ENCODE results near the gene IQCE.
"Not testable (repeated sequence)": the region's sequence is repeated elsewhere in the genome, so short reads cannot be mapped to it uniquely, and the experiment has no call there.

Gene IQCE

GRCh38 chr7:2520761-2521290 lies 38.0 kb upstream of the IQCE start:
- DNase-seq (ENCODE audit: low read depth): no peak

DNA sequence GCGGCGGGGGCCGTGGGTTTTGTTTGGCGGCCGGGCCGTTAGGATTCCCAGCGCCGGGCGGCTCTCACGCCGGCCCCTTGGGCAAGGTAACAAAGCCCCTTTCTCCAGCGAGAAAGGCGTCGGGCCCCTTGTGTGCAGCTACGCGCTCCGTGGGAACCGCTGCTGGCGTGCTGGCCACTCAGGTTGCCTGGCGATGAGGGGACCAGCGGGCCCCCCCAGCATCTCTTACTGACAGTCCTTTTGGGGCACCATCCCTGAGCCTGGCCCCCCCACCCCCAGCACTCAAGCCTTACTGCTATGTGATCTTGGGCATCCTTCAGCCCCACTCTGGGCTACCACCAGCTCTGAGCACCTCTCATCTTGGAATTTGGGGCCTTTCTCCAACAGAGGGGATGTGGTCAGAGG lies 37.4 kb upstream of the IQCE start:
- no peak for DNase-seq (ENCODE audit: low read depth)

DNA sequence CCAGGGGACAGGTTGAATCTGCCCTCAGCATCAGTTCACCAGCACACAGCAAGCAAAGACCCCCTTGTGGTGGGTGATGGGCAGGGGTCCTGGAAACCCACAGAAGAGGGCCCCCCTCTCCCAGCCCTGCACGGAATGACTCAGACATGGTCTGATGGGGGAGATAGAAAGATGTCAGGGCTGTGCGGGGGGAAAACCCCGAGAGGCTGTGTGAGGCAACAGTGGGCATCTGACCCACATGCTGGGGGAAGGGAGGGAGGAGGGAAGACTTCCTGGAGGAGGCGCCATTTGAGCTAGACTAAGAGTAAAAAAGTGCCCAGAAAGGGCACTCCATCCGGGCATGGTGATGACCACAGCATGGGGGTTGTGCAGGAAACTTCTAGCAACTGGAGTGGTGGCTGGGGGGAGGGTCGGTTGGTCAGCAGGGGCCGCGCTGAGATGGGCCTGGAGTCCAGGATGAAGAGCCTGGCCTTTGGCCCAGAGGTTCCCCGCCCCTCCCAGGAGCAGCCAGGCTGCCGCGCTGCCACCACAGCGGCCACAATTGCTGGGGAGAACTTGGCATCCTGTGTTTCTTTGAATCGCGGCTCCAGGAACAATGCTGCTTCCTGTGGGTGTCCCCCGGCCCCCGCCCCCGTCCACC lies 36.7 kb upstream of the IQCE start:
- peak; percentile 61 for DNase-seq (ENCODE audit: low read depth)

DNA sequence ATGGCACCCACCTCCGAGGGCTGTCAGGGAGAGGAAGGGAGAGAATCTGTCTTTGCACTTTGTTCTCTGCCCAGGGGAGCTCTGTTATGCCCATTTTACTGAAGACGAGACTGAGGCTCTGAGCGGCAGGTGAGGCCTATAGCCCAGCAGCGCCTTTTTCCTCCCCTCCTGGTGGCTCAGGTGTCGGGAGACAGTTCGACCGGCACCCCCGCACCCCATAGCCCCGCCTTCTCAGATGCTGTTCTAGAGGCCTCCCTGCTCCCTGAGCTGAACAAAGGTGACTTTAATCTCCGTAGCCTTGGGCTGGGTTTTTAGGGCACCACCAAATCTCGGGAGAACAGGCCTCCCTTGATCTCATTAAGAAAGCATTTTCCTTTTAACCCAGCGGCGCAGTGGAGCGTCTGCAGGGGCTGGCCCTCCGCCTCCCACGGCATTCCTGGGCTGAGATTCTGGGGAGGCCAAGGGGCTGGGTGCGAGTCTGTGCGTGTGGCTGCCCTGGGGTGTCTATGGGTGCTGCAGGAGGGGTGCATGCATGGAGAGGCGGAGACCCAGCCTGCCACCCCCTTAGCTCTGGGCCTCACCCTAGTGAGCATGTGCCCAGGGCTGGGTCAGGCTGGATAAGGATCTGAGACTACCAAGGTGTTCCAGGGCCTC lies 35.9 kb upstream of the IQCE start:
- no peak for DNase-seq (ENCODE audit: low read depth)

DNA sequence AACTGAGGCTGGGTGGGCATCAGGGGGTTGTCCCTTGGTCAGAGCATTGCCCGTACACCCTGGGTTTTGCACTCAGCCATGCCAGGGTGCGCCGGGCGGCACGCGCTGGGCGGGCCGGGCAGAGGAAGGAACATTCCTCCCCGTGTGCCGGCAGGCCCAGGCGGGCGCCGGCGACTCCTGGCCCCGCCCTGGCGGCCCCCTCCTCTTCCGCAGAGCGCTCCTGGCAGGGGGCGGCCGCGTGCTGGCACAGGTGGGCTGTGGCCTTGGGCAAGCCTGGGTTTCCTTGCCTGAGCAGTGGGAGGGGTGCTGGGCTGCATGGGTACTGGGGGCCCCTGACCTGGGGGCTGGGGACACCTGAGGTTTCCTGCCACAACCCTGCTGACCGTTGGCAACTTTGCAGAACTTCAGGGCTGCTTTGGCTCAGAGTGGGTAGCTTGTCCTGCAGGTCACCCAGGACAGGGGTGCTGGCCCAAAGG lies 35.3 kb upstream of the IQCE start:
- DNase-seq (ENCODE audit: low read depth): no peak

GRCh38 chr7:2523941-2524807 lies 34.6 kb upstream of the IQCE start:
- DNase-seq (ENCODE audit: low read depth): no peak

DNA sequence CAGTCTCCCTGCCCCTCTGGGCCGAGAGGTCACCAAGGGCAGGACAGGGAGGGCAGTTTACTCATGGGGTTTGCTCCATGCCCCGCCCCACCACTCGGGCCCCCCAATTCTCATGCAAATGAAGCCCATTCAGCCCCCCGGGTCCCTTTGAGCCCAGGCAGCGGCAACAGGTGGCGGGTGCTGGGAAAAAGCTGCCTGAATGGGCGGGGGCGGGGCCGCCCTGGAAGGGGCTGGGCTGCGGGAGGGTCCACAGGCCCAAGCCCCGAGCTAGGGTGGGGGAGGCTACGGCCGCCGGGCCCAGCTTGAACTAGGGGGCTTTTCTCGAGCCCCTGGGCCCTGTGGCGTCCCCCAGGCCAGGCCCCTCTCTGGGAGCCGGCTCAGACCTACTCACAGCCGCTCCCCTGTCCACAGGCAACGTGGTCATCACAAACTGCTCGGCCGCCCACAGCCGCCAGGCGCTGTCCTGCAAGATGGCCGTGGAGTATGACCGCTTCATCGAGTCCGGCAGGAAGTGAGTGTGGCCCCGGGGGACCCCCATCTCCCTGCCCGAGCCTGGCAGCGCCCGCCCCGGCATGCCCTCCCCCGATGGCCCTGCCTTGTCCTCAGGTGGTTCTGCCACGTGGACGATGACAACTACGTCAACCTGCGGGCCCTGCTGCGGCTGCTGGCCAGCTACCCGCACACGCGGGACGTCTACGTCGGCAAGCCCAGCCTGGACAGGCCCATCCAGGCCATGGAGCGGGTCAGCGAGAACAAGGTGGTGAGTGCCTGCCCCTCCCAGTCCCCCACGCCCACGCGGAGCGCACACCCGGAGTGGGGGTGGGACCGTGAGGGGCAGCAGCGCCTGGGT lies 33.7 kb upstream of the IQCE start:
- DNase-seq (ENCODE audit: low read depth): no peak

DNA sequence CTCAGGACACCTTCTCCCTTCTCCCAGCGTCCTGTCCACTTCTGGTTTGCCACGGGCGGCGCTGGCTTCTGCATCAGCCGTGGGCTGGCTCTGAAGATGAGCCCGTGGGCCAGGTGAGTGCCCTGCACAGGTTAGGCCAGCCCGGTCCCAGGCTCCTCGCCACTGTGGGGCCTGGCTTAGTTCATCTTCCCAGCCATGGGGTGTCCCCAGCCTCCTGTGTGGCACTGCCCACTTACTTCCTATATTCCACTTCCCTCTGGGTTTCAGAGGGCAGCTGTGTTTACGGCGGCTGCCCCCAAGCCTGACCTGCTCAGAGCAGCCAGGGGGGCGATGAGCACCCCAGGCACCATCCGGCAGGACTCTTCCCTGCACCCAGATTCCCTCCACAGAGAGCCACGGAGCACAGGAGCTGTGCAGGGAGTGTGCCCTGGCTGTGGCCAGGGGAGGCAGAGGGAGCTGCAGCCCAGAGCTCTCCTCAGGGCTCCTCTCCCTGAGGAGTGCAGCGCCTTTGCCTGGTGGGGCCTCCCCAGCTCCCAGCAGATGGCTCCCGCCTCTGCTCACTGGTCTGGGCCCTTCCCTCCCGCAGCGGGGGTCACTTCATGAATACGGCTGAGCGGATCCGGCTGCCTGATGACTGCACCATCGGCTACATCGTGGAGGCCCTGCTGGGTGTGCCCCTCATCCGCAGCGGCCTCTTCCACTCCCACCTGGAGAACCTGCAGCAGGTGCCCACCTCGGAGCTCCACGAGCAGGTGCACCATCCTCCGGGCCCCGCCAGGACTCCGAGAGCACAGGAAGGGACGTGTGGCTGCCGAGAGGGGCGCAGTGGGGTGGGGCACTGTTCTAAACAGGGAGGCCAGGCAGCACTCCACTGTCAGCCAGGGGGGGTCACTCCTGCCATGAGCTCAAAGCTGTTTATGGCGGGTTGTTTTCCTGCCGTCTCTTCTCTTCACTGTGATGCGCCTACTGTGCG lies 32.8 kb upstream of the IQCE start:
- no peak for DNase-seq (ENCODE audit: low read depth)

GRCh38 chr7:2526659-2527504 lies 31.9 kb upstream of the IQCE start:
- DNase-seq (ENCODE audit: low read depth): no peak

GRCh38 chr7:2527505-2528467 lies 31.0 kb upstream of the IQCE start:
- no peak for DNase-seq (ENCODE audit: low read depth)

- no peak for DNase-seq (ENCODE audit: low read depth)
These were observed 30.2 kb upstream of the IQCE start for GRCh38 chr7:2528481-2529095.

DNA sequence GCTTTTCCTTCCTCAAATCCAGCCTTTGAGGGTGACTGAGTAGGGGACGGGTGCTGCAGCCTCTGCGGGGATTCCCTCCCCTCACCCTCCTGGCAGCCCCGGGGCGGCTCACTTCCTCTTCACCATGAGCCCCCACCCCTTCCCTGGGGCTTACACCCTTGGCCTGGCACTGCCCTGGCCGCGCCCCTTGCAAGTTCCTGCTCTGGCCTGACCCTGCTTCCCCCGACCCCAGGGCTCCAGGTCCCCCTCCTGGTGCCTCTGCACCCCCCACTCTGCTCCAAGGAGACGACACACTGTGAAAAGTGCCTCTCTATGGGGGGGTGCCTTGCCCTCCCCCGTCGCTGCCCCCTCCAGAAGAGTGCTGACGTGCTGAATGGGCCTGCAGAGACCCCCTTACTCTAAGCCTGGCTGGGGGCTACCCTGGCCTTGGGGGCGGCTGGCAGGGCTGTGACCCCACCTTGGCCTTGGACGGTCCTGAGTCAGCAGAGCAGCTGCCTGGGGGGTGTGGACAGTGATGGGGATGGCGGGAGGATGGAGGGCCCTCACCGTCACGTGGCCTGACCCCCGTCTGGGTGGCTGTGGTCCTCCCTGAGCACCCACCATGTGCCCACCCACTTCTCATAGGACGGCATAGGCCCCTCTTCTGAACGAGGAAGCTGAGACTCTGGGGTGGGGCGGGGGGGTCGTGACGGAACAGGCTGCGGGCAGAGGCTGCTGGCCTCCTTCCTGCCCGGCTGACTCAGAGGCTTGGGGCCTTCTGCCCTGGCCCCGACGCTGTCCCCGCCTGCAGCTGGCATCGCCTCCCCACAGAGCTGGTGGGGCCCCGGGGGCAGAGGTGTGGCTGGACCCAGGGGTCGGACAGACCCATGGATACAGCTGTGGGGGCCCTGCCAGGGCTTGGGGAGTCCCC lies 29.4 kb upstream of the IQCE start:
- no peak for DNase-seq (ENCODE audit: low read depth)

- DNase-seq (ENCODE audit: low read depth): peak; percentile 60
These were observed 28.4 kb upstream of the IQCE start for GRCh38 chr7:2530071-2530987.

DNA sequence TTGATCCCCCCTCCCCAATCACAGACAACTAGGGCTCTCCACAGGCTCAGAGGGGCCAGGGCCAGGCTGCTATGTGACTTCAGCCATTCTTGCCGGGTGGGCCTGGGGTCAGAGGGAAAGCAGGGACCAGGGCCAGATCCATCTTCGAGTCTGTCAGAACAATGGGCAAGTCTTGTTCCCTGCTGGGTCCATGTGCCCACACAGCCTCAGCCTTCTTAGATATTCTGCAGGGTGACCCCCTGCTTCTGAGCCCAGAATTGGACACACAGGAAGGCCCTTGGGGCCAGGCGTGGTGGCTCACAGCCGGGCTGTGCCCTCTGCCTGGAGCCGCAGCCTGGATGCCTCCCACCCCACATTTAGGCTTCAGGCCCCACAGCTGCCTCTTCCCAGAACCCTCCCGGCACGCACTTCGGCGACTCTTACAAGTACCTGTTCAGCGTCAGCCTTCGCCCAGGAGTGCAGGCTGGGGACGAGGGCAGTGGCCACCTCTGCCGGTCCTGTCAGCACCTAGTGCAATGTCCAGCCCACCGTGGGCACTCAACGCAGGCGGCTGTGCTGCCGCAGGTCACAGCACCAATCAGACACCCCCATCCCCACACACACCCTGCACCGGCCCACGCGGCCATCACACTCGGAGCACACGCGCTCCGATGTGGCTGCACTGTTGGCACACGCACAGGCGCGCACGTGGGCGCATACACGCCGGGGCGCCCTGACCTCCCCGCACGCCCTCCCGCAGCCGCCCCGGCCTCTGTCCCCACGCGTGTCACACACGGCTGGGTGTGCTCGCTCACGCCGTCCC lies 27.6 kb upstream of the IQCE start:
- not testable (repeated sequence) for DNase-seq (ENCODE audit: low read depth)

- DNase-seq (ENCODE audit: low read depth): not testable (repeated sequence)
These were observed 27.0 kb upstream of the IQCE start for GRCh38 chr7:2531796-2532110.

All from activated T-helper 9 cell treated with anti-CD3 and anti-CD28 coated beads, Interleukin-2, amount 50 U/mL, for 16 hours (primary cell).